Loucy (cell line): Measurements from ENCODE around the gene ADI1.

Experiments used
- CTCF ChIP-seq: fragments of 200-600 bp; sonication (generic); conservative IDR thresholded peaks from 2 replicates; pipeline ENCODE4 v1.5.1; 2014; ENCODE audit warnings: mild to moderate bottlenecking, antibody characterized with exemption, low read length
- EZH2phosphoT487 ChIP-seq: fragments of 200-600 bp; IDR thresholded peaks from 2 replicates; pipeline ENCODE4 v1.6.1; 2018; ENCODE audit warnings: antibody characterized with exemption, mild to moderate bottlenecking, moderate library complexity, borderline replicate concordance

- no peak for TF ChIP-seq CTCF
- no peak for TF ChIP-seq EZH2phosphoT487
Observed at GRCh38 chr2:3485166-3485565, 34.2 kb downstream of the ADI1 start.
